Choroid plexus epithelial cell (primary cell): ENCODE results near the gene BRI3.
A peak's percentile ranks its signal among the peaks of the same experiment; 100 is the strongest.

Source experiments
- DNase-seq: peaks from one replicate; pipeline ENCODE4 v3.0.0-alpha.2; 2010; ENCODE audit warnings: low read depth
- H3K4me3 ChIP-seq: 2 replicates; pipeline ENCODE4 v1.5.1; 2011; ENCODE audit warnings: low read depth, mild to moderate bottlenecking, control low read depth, low read length, moderate library complexity
- CTCF ChIP-seq: conservative IDR thresholded peaks from 2 replicates; pipeline ENCODE4 v1.5.1; 2011; ENCODE audit warnings: low read depth, mild to moderate bottlenecking, control low read depth, inconsistent platforms, low read length, moderate library complexity

BRI3 gene

GRCh38 chr7:98287486-98287959 is 6.0 kb downstream of the BRI3 start:
- H3K4me3 ChIP-seq, result no peak overlapping the region
- TF ChIP-seq CTCF, result no peak
- no peak for DNase-seq

GRCh38 chr7:98288064-98288823 is 6.8 kb downstream of the BRI3 start:
- no peak overlapping the region for H3K4me3 ChIP-seq
- no peak for TF ChIP-seq CTCF
- no peak for DNase-seq

- no peak for TF ChIP-seq CTCF
- no peak overlapping the region for H3K4me3 ChIP-seq
- DNase-seq, result no peak
Observed at GRCh38 chr7:98289333-98289875, 7.9 kb downstream of the BRI3 start.

- DNase-seq, result no peak
- peak; percentile 42 for TF ChIP-seq CTCF
- no peak overlapping the region for H3K4me3 ChIP-seq
Observed at GRCh38 chr7:98291717-98292116, 10.2 kb downstream of the BRI3 start.

- no peak for DNase-seq
- no peak overlapping the region for H3K4me3 ChIP-seq
- TF ChIP-seq CTCF, result no peak
Observed at GRCh38 chr7:98293265-98293664, 11.8 kb downstream of the BRI3 start.

- no peak for DNase-seq
- TF ChIP-seq CTCF, result no peak
- no peak overlapping the region for H3K4me3 ChIP-seq
Observed at GRCh38 chr7:98293746-98294145, 12.3 kb downstream of the BRI3 start.

GRCh38 chr7:98294326-98294725 is 12.8 kb downstream of the BRI3 start:
- no peak for TF ChIP-seq CTCF
- H3K4me3 ChIP-seq, result no peak overlapping the region
- no peak for DNase-seq
